VCaP (cell line): ENCODE measurements around the gene RPLP2.

Experiments used
- H3K27ac ChIP-seq: fragments of 450-650 bp; 2 replicates; pipeline ENCODE4 v1.5.1; 2017
- TF ChIP-seq, protein P1 (sequence below): fragments of 450-650 bp; conservative IDR thresholded peaks from 2 replicates; pipeline ENCODE4 v1.5.1; 2017; ENCODE audit warnings: mild to moderate bottlenecking, moderate library complexity

Gene RPLP2

DNA sequence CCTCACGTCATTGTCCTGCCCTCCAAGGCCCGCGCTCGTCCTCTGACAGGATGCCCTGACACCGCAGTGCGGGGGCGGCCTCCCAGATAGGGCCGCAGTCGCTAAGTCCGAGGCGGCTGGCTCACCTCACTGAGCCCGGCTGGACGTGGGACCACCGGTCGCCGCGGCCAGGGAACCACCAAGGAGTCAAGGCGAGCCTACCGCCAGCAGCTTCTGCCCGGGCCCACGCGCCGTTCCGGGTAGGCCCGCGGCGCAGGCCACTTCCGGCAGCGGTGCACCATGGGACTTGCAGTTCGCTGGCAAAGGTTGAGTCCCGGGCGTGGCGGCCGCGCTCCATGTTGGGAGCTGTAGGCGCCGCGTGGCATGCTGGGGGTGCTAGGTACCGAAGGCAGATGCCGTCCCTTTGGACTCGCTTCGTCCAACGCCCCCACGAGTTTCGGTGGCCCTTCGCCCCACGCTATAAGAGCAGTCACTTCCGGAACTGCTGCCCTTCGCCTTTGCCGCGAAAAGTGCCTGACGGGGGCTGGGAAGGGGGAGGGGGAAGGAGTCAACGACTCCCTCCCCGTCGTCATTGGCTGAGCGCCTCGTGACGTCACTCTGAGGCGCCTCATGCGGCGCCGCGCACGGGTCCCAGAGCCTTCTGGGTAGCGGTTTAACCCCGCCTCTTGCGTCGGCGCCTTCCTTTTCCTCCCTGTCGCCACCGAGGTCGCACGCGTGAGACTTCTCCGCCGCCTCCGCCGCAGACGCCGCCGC, at the start of gene RPLP2:
Gene RPLP2, plus strand, starts transcription at position 681 of the 753 bp plus-strand sequence. CDS start 268 bp downstream, outside the sequence.
- peak within 1 kb of the TSS; percentile 94 for H3K27ac ChIP-seq
- TF ChIP-seq, protein P1, sequence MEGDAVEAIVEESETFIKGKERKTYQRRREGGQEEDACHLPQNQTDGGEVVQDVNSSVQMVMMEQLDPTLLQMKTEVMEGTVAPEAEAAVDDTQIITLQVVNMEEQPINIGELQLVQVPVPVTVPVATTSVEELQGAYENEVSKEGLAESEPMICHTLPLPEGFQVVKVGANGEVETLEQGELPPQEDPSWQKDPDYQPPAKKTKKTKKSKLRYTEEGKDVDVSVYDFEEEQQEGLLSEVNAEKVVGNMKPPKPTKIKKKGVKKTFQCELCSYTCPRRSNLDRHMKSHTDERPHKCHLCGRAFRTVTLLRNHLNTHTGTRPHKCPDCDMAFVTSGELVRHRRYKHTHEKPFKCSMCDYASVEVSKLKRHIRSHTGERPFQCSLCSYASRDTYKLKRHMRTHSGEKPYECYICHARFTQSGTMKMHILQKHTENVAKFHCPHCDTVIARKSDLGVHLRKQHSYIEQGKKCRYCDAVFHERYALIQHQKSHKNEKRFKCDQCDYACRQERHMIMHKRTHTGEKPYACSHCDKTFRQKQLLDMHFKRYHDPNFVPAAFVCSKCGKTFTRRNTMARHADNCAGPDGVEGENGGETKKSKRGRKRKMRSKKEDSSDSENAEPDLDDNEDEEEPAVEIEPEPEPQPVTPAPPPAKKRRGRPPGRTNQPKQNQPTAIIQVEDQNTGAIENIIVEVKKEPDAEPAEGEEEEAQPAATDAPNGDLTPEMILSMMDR, result no peak

DNA sequence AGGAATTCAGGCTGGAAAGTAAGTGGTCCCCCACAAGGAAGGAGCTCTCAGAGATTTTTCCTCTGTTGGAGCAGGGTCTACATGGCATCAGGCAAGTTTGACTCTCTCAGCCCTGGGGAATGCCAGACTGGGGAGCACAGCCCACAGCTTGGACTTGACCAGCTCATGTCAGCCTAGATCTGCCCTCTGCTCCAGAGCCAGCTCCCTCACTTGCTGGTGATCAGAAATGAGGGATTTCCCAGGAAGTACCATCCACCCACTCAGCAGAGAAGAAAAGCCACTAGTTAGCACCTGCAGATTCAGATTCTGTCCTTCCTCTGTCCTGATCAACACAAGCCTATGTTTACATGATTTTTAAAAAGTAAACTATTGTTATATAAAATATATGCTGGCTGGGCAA, 49.5 kb upstream of the RPLP2 start:
- no peak overlapping the region for H3K27ac ChIP-seq
- TF ChIP-seq, protein P1, result no peak

DNA sequence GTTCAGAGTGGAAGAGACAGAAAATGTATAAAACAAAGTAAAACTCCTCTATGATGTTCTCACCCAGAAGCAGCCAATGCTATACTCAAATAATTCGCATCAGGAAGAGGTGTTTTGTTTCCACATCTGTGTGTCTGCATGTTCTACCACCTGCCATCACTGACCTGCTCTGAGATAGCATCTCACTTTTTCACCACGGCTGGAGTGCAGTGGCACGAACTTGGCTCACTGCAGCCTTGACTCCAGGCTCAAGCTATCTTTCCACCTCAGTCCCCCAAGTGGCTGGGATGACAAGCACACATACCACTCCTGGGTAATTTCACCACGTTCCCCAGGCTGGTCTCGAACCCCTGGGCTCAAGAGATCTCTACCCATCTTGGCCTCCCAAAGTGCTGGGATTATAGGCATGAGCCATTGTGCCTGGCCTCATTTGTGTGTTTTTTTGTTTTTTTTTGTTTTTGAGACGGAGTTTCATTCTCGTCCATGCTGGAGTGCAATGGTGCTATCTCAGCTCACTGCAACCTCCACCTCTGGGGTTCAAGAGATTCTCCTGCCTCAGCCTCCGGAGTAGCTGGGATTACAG, 48.1 kb upstream of the RPLP2 start:
- peak overlapping the region; percentile 54 for H3K27ac ChIP-seq
- TF ChIP-seq, protein P1, result no peak

DNA sequence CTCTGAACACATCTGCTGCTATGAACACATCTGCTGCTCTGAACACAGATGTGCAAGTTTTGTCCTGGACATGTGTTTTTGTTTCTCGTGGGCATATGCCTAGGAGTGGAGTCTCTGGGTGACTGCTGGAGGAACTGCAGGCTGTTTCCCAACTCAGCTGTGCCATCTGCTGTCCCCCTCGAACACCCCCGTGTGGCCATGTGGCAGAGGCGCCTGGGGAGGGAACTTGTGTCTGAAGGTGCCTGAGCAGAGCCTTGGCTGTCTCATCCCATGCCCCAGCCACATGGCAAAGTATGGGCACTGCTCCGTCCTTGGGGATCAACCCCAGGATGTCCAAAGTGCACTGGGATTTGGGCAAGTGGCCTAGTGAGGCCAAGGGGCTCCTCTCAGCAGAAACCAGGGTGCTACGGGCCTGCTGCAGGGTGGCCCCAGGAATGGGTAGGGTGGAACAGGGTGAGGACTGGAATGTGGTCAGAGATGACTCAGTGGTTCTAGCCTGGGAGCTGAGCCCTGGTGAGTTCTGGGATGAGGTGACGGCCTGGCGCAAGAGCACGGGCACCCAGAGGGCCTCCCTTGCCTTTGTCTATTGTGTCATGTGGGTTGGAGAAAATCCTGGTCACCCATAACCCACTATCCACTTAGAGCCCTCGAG, 47.2 kb upstream of the RPLP2 start:
- TF ChIP-seq, protein P1, result no peak
- peak overlapping the region; percentile 54 for H3K27ac ChIP-seq

DNA sequence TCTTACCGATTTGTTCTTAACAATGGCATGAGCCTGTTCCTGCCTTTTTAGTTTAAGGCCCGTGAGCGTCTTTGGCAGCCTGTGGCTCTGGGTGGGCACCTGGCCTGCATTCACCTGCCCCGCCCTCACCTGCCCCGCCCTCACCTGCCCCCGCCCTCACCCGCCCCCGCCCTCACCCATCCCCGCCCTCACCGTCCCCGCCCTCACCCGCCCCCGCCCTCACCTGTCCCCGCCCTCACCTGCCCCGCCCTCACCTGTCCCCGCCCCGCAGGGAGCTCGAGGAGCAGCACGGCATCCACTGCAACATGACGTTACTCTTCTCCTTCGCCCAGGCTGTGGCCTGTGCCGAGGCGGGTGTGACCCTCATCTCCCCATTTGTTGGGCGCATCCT, 46.7 kb upstream of the RPLP2 start:
- TF ChIP-seq, protein P1, result no peak
- H3K27ac ChIP-seq, result peak overlapping the region; percentile 54

DNA sequence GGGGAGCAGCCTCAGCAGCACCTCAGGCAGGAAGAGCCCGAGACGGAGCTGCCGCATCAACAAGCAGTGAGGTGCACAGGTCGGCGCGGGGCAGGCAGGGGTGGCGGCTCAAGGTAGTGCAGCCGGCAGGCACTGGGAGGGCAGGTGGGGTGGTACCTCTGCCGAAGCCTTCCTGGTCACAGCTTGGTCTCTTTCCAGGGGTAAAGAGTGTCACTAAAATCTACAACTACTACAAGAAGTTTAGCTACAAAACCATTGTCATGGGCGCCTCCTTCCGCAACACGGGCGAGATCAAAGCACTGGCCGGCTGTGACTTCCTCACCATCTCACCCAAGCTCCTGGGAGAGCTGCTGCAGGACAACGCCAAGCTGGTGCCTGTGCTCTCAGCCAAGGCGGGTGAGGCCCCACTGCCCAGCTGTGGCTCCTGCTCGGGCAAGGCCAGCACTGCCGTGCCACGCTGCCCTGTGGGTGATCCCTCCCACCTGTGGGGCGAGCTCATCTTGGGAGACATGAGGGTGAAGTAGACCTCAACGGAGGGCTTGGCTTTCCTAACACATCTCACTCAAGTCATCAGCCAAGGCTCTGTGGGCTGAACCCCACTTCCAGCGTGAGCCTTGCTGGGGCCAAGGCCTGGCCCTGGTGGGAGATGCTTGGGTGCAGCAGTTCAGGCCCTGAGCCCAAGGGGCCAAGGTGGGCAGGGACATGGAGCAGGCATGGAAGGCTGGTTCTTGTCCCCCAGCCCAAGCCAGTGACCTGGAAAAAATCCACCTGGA, 46.0 kb upstream of the RPLP2 start:
- TF ChIP-seq, protein P1, result no peak
- H3K27ac ChIP-seq, result peak overlapping the region; percentile 35; the same call in 1 of the 2 replicates
